PC-9 (cell line): ENCODE data around the gene FOXD3. TPM values are rescaled to one million over a fixed set of nuclear protein-coding genes. Genes with fewer than 3 reads are reported as not detected.
A peak's percentile ranks its signal among the peaks of the same experiment; 100 is the strongest.

Source experiments
- BruUV-seq: library from RNA; stranded (reverse); fragments of 400-500 nt; replicated peaks from 2 replicates; lab custom pipeline; 2021; lab: Mats Ljungman, UMichigan
- CTCF ChIA-PET: fragments of 300-600 bp; sonication (Branson Sonifier 250); formaldehyde crosslinking; loops from one replicate; lab custom pipeline; 2022; ENCODE audit warnings: antibody characterized with exemption; lab: Charles Lee
- POLR2A ChIA-PET: fragments of 300-600 bp; sonication (Branson Sonifier 250); formaldehyde crosslinking; loops from one replicate; lab custom pipeline; 2022; ENCODE audit warnings: antibody characterized with exemption; ENCODE audit not compliant: unreplicated experiment; lab: Charles Lee
- DNase-seq, 2 experiments: peaks; one replicate each; pipeline versions ENCODE4 v3.0.0 to v3.0.0-alpha.2; 2015 to 2022; ENCODE audit warnings: mixed read lengths in 1 of 2
- H2AFZ ChIP-seq: fragments of 200-600 bp; sonication (generic); 2 replicates; pipeline ENCODE4 v1.8.1; 2017; ENCODE audit warnings: antibody characterized with exemption
- H3F3A ChIP-seq: fragments of 200-600 bp; sonication (generic); 2 replicates; pipeline ENCODE4 v1.8.1; 2017; ENCODE audit warnings: antibody characterized with exemption, mild to moderate bottlenecking, low read depth; ENCODE audit not compliant: insufficient read depth
- H3K27ac ChIP-seq: fragments of 200-600 bp; sonication (generic); 2 replicates; pipeline ENCODE4 v1.6.1; 2016; ENCODE audit warnings: mixed run types
- H3K27me3 ChIP-seq: fragments of 200-600 bp; sonication (generic); 2 replicates; pipeline ENCODE4 v1.6.1; 2016; ENCODE audit warnings: low read depth, mixed run types; ENCODE audit not compliant: insufficient read depth
- H3K36me3 ChIP-seq: fragments of 200-600 bp; sonication (generic); 2 replicates; pipeline ENCODE4 v1.6.1; 2016; ENCODE audit warnings: low read depth, mixed run types
- H3K4me1 ChIP-seq: fragments of 200-600 bp; sonication (generic); replicated peaks from 2 replicates; pipeline ENCODE4 v1.6.1; 2016; ENCODE audit warnings: mixed run types; ENCODE audit not compliant: insufficient read depth
- H3K4me2 ChIP-seq: fragments of 200-600 bp; sonication (generic); 2 replicates; pipeline ENCODE4 v1.6.1; 2017; ENCODE audit warnings: mixed run types
- H3K4me3 ChIP-seq: fragments of 200-600 bp; sonication (generic); 2 replicates; pipeline ENCODE4 v1.6.1; 2016; ENCODE audit warnings: mixed run types
- H3K79me2 ChIP-seq: fragments of 200-600 bp; sonication (generic); 2 replicates; pipeline ENCODE4 v1.6.1; 2017; ENCODE audit warnings: low read depth, mixed run types
- H3K9me2 ChIP-seq: fragments of 200-600 bp; sonication (generic); 2 replicates; pipeline ENCODE4 v1.8.1; 2017; ENCODE audit warnings: mild to moderate bottlenecking; ENCODE audit not compliant: insufficient read depth
- H3K9me3 ChIP-seq: fragments of 200-600 bp; sonication (generic); 2 replicates; pipeline ENCODE4 v1.8.1; 2016; ENCODE audit warnings: low read depth; ENCODE audit not compliant: insufficient read depth
- H4K20me1 ChIP-seq: fragments of 200-600 bp; sonication (generic); 2 replicates; pipeline ENCODE4 v1.8.1; 2017; ENCODE audit not compliant: insufficient read depth
- EZH2 ChIP-seq: fragments of 200-600 bp; sonication (generic); IDR thresholded peaks from 2 replicates; pipeline ENCODE4 v1.8.0; 2017; ENCODE audit warnings: antibody characterized with exemption, low read depth
- intact Hi-C: fragments of 100-400 bp; cut with micrococcal nuclease; formaldehyde crosslinking; loops from one replicate; pipeline ENCODE4 v1.10.0; 2022; ENCODE audit not compliant: unreplicated experiment
- total RNA-seq: library from RNA; stranded (reverse); gene quantifications from 2 replicates; pipeline ENCODE4 v1.2.3, GENCODE V29; 2021
- TF ChIP-seq, protein P1 (sequence below): fragments of 200-600 bp; sonication (generic); conservative IDR thresholded peaks from 2 replicates; pipeline ENCODE4 v1.6.1; 2017; ENCODE audit warnings: mixed run types, antibody characterized with exemption, mild to moderate bottlenecking, moderate library complexity

The FOXD3 gene
- total RNA-seq, 1 experiment from 2014 or later = not detected

DNA sequence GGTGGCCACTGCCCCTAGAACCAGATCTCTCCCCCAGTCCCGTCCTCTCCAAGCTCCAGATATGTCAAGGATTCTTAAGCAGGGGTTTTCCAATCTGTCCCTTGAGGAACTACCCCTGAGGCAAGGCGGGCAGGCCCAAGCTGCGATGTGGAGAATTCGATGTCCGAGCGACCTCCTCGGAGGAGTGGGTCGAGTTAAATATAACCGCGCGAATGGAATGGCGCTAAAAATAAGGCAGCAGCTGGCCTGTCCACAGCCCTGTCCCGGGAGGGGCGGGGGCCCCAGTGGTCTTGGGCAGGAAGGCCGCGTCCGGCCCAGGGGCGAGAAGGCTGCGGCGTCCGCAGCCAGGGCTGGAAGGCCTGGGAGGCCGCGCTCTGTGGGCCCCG is 5.8 kb upstream of the FOXD3 start:
- intact Hi-C loops = loop anchor here (5.0 kb wide), 2 partner anchors 51 to 206 kb away; partner anchors contain the start of genes ALG6, EFCAB7 and ITGB3BP
- Histone ChIP-seq H3K4me3 (peak overlapping the region; percentile 70; the same call in 1 of the 2 replicates), H3K4me2 (peak overlapping the region; percentile 84; the same call in 1 of the 2 replicates)

DNA sequence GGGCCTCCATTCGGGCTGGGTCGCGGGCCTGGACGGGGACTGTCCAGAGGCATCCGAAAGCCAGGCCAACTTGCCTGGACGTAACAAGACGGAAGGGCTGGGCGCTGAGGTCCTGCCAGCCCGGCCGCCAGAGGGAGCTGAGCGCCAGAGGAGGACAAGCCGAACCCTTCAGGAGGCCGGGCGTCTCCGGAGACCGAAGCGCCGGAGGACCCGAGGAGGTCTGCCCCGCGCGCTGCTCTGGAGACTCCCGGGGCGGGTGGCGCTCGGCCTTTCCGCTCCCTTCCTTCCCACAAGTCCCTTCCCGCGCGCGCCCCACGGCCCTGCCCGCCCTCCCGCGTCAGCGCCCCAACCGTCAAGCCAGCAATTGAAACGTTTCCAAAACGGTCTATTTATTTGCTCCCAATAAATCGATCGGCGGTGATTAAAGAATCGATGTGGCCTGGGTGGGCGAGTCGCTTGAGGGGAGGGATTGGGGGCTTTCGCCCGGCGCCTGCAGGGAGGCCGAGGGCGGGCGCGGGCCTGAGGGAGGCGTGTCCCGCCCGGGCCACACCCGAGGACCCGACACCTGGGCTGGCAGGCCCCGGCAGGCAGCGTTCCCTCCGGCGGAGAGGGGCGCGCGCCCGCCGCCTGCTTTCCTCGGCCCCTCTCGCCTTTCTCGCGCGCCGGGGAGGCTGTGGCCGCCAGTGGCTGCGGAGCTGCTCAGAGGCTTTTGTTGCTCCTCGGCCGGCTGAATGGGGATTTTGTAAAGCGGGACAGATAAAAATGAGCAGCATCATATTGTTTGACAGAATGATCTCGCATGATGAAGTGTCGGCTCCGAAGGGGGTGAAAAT is 5.2 kb upstream of the FOXD3 start:
- Histone ChIP-seq H3K4me1 (peaks cover 6% of the 10 kb centered on the region), H3K9me2 (no peaks in the 10 kb centered on the region), H3F3A (no peaks in the 10 kb centered on the region), H3K4me2 (peak overlapping the region; percentile 84), H3K27me3 (peaks cover 21% of the 10 kb centered on the region; the same call in 1 of the 2 replicates), H3K9me3 (no peaks in the 10 kb centered on the region), H2AFZ (peak overlapping the region; percentile 88), H3K4me3 (peak overlapping the region; percentile 70), H3K79me2 (no peaks in the 10 kb centered on the region), H3K36me3 (no peaks in the 10 kb centered on the region), H3K27ac (no peak overlapping the region), H4K20me1 (no peaks in the 10 kb centered on the region)
- intact Hi-C loops = loop anchor here (1.0 to 5.0 kb wide), 3 partner anchors 50 to 205 kb away; partner anchors contain the start of genes ALG6, EFCAB7 and ITGB3BP
- no TSS peak for BruUV-seq
- DNase-seq = peak; percentile 68 to 87
- CTCF ChIA-PET = interaction anchor here (0.6 to 1.0 kb wide), 2 partner anchors 14 to 929 kb away, joined by 3 to 4 read pairs; no protein-coding TSS in a partner anchor
- TF ChIP-seq, protein P1, sequence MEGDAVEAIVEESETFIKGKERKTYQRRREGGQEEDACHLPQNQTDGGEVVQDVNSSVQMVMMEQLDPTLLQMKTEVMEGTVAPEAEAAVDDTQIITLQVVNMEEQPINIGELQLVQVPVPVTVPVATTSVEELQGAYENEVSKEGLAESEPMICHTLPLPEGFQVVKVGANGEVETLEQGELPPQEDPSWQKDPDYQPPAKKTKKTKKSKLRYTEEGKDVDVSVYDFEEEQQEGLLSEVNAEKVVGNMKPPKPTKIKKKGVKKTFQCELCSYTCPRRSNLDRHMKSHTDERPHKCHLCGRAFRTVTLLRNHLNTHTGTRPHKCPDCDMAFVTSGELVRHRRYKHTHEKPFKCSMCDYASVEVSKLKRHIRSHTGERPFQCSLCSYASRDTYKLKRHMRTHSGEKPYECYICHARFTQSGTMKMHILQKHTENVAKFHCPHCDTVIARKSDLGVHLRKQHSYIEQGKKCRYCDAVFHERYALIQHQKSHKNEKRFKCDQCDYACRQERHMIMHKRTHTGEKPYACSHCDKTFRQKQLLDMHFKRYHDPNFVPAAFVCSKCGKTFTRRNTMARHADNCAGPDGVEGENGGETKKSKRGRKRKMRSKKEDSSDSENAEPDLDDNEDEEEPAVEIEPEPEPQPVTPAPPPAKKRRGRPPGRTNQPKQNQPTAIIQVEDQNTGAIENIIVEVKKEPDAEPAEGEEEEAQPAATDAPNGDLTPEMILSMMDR = peak; percentile 77
- TF ChIP-seq EZH2 = no peak
- POLR2A ChIA-PET = no interaction called here

More for the DNA sequence above, 5.8 kb upstream of the FOXD3 start:
- Histone ChIP-seq H3K4me1 (peaks cover 6% of the 10 kb centered on the region), H3F3A (no peaks in the 10 kb centered on the region), H4K20me1 (no peaks in the 10 kb centered on the region), H3K27ac (no peak overlapping the region), H3K9me2 (no peaks in the 10 kb centered on the region), H3K36me3 (no peaks in the 10 kb centered on the region), H3K9me3 (no peaks in the 10 kb centered on the region), H2AFZ (peak overlapping the region; percentile 88; the same call in 1 of the 2 replicates), H3K79me2 (no peaks in the 10 kb centered on the region), H3K27me3 (peaks cover 21% of the 10 kb centered on the region; the same call in 1 of the 2 replicates)
- DNase-seq = no peak
- ChIA-PET CTCF (interaction anchor here (1.0 kb wide), 1 partner anchor 930 kb away, joined by 4 read pairs; no protein-coding TSS in a partner anchor), POLR2A (interaction anchor here (0.6 kb wide), 1 partner anchor 1079 kb away, joined by 3 read pairs; no protein-coding TSS in a partner anchor)
- BruUV-seq = no TSS peak
- TF ChIP-seq, protein P1 = no peak
- TF ChIP-seq EZH2 = no peak

DNA sequence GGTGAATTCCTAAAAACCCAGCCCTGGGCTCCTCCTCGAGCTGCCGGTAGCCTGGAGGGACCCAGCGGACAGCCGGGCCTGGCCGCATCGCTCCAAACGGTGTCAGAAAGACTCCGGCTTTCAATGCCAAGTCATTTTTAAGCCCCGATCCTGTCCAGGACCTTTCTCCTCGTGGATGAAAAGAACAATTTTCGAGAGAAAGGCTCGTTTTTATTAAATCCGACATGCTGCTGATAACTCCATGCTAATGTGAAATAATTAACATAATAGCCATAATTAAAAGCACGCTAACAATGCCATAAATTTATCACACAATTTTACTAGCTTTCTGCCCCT is 4.6 kb upstream of the FOXD3 start:
- Histone ChIP-seq H3K9me3 (no peaks in the 10 kb centered on the region), H3F3A (no peaks in the 10 kb centered on the region), H4K20me1 (no peaks in the 10 kb centered on the region), H3K36me3 (no peaks in the 10 kb centered on the region), H3K79me2 (no peaks in the 10 kb centered on the region), H2AFZ (peak overlapping the region; percentile 88), H3K9me2 (no peaks in the 10 kb centered on the region), H3K4me3 (peak overlapping the region; percentile 70), H3K4me1 (peaks cover 6% of the 10 kb centered on the region), H3K27ac (no peak overlapping the region), H3K4me2 (peak overlapping the region; percentile 84), H3K27me3 (peaks cover 21% of the 10 kb centered on the region; the same call in 1 of the 2 replicates)
- no TSS peak for BruUV-seq
- ChIA-PET CTCF (no interaction called here), POLR2A (no interaction called here)
- TF ChIP-seq EZH2 = no peak
- TF ChIP-seq, protein P1 = no peak
- intact Hi-C loops = loop anchor here (1.0 to 5.0 kb wide), 3 partner anchors 50 to 205 kb away; partner anchors contain the start of genes ALG6, EFCAB7 and ITGB3BP
- no peak for DNase-seq
